Astrocyte of the cerebellum (primary cell): ENCODE results near the gene CDH4.

ENCODE experiments used
- DNase-seq: peaks from one replicate; pipeline ENCODE4 v3.0.0-alpha.2; 2011; ENCODE audit warnings: low read depth
- H3K4me3 ChIP-seq: 2 replicates; pipeline ENCODE4 v1.5.1; 2011; ENCODE audit warnings: mild to moderate bottlenecking, low read depth, low read length, moderate library complexity
- in situ Hi-C: cut with HindIII; loops from 2 replicates; pipeline ENCODE4 v1.10.0; 2017; ENCODE audit warnings: low sequenced_read_pairs
- TF ChIP-seq, protein P1 (sequence below): IDR thresholded peaks from 2 replicates; pipeline ENCODE4 v1.5.1; 2012; ENCODE audit warnings: low read length, low read depth, moderate library complexity, mild to moderate bottlenecking; ENCODE audit errors: missing control alignments

CDH4 gene

DNA sequence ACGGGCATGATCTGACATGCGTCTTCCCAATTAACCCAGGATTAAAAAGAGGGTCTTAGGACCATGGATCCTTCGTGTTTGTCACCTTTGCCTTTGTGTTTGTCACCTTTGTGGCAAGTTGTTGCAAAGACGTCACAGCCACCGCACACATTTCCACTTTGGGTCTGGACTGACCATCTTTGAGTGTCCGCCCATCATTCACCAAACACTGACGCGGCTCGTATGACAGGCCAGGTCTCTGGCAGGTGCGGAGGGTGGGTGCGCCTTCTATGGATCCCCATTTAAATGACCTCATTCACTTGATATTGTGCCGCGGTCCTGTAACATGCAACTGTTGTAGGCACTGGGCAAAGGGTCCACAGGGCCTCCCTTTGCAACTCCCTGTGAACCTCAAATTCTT is 409.5 kb downstream of the CDH4 start:
- no peak for DNase-seq
- TF ChIP-seq, protein P1, sequence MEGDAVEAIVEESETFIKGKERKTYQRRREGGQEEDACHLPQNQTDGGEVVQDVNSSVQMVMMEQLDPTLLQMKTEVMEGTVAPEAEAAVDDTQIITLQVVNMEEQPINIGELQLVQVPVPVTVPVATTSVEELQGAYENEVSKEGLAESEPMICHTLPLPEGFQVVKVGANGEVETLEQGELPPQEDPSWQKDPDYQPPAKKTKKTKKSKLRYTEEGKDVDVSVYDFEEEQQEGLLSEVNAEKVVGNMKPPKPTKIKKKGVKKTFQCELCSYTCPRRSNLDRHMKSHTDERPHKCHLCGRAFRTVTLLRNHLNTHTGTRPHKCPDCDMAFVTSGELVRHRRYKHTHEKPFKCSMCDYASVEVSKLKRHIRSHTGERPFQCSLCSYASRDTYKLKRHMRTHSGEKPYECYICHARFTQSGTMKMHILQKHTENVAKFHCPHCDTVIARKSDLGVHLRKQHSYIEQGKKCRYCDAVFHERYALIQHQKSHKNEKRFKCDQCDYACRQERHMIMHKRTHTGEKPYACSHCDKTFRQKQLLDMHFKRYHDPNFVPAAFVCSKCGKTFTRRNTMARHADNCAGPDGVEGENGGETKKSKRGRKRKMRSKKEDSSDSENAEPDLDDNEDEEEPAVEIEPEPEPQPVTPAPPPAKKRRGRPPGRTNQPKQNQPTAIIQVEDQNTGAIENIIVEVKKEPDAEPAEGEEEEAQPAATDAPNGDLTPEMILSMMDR = no peak
- in situ Hi-C loops = no loop called here
- H3K4me3 ChIP-seq = no peak overlapping the region

DNA sequence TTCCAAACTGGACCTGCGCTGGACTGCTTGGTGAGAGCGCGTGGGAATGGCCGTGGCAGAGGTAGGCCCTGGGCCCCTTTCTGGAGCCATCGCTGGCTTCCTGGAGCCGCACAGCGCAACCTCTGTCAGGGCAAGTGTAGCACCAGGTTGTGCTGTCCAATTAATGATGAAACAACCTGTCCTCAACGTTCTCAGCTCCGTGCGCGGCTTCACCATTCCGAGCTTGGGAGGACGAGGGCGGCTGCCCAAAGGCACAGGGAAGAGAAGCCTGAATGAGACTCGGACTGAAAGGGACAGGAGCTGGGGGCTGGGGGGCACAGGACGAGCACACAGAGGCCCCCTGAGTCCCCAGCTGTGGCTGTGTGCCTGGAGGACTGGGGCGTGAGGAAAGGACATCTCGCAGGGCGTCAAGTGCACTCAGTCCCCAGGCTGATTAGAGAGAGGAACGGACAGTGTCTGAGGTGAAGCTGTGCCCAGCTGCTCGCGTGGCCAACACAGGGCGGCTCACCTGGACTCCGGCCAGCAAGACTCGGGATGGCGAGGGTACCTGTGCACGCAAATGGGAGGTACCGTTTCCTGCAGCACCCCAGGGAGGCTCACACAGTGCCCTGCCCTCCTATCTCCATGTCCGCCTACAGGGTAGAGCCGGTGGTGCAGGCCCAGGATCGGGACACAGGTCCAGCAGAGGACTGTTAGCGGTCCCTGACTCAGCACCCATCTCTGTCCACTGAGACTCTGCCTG is 410.3 kb downstream of the CDH4 start:
- TF ChIP-seq, protein P1 = no peak
- H3K4me3 ChIP-seq = no peak overlapping the region
- in situ Hi-C loops = no loop called here
- no peak for DNase-seq

DNA sequence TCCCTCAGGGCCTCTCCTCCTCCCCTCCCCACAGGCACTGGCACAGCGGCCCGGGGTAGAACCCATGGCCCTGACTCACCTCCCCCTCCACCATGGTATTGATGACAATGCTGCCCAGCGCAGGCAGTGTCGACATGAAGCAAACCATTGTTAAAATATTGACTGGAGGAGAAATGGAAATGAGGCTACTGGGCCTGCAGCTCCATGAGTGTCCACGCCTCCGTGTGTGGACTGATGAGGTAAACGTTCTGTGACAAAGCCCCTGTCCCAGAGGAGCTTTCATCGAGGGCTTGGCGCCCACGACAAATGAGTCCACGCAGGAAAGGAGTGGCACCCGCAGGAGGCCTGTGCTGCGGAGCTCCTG is 410.9 kb downstream of the CDH4 start:
- TF ChIP-seq, protein P1 = no peak
- in situ Hi-C loops = no loop called here
- no peak for DNase-seq
- H3K4me3 ChIP-seq = no peak overlapping the region

DNA sequence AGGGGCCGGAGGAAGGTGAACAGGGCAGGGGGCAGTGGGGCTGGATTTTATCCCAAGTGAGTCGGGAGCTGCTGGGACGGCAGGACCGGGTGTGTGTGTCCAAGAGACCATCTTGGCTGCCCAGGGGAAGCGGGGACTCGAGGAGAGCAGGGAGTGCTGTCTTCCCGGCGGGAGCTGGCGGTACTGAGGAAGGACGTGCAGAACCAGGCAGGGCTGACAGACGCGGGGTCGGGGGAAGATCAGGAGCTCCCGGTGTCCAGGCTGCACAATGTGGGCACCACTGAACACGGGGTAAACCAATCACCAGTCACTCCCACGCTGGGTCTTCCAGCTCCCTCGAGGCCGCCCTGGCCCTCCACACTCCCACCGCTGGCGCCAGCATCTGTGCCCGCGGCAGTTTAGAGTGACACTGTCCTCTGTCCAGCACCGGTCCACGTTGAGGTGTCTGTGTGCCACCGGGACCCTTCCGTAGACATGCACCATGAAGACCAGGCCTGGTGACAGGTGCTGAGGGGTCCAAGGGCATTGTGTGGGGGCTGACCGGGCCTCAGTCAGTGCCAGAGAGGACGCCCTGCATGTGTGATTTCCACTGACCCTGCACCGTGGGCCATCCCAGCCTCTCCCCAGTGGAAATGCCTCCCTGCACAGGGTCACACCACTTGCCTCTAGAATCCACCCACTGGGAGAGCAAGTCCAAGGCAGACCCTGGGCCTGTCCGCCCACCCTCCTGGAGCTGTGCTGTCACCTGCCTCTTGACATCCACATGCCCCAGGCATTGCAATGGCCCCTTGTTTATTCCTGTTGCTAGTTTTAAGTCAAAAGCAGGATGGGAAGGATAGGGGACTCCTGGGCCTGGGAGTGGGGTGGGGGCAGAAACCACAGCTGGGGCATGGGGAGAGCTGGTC is 411.7 kb downstream of the CDH4 start:
- no peak for DNase-seq
- TF ChIP-seq, protein P1 = no peak
- in situ Hi-C loops = no loop called here
- H3K4me3 ChIP-seq = no peak overlapping the region

GRCh38 chr20:61664556-61665320 is 412.7 kb downstream of the CDH4 start:
- TF ChIP-seq, protein P1 = no peak
- in situ Hi-C loops = no loop called here
- no peak overlapping the region for H3K4me3 ChIP-seq
- DNase-seq = no peak
